Kidney glomerular epithelial cell (primary cell): ENCODE results near the gene ZDBF2.
"Not testable (repeated sequence)": the region's sequence is repeated elsewhere in the genome, so short reads cannot be mapped to it uniquely, and the experiment has no call there.

Source experiments
- DNase-seq: peaks from one replicate; lab custom pipeline; 2025; lab: John Stamatoyannopoulos, UW

Gene ZDBF2

DNA sequence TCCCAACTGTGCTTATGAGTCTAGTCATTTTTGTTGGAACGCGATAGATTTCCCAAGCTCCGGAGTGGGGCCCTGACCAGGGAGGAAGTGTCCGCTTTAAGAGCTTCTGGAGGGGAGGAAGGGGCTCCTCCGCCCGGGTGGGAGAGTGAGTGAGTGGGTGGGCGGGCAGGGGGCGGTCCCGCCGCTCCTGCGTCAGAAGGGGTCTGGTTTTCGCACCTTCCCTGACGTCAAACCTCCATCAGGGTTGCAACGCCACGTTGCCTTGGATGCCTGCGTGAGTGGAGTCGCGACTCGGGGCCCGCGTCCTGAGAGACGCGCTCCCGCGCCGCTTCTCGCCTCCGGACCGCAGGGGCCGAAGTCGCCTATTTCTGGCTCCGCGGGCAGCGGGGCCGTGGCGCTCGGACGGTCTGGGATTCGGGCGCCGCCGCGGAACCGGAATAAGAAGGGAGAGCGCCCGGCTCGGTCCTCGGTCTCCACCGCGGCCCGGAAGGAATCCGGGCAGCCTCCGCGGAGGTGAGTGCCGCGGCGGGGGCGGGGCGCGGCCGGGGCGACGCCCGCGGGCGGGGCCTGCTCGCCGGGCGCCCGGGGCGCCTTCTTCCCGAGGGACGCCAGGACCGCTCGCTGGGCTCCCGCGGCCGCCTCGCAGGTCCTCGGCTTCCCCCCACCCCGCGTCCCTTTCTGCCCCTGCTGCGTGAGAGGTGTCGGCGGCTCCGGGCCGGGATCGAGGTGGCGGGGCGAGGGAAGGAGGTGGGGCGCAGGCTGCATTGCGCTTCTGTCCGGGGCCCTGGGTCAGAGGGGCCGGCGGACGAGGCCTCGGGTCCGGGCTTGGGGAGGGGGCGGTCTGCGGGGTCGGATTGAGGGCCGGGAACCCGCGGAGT lies at the start of gene ZDBF2:
ZDBF2 (plus strand) TSS at position 230 of the 878 bp plus-strand sequence. CDS start 7,187 bp downstream, outside the sequence.
- peak; percentile 33 for DNase-seq

- DNase-seq = no peak
These were observed 48.8 kb upstream of the ZDBF2 start for GRCh38 chr2:206225435-206226232.

- not testable (repeated sequence) for DNase-seq
These were observed 45.8 kb upstream of the ZDBF2 start for GRCh38 chr2:206228636-206229035.

GRCh38 chr2:206229642-206230041 lies 44.8 kb upstream of the ZDBF2 start:
- no peak for DNase-seq

- no peak for DNase-seq
These were observed 44.3 kb upstream of the ZDBF2 start for GRCh38 chr2:206230060-206230762.

DNA sequence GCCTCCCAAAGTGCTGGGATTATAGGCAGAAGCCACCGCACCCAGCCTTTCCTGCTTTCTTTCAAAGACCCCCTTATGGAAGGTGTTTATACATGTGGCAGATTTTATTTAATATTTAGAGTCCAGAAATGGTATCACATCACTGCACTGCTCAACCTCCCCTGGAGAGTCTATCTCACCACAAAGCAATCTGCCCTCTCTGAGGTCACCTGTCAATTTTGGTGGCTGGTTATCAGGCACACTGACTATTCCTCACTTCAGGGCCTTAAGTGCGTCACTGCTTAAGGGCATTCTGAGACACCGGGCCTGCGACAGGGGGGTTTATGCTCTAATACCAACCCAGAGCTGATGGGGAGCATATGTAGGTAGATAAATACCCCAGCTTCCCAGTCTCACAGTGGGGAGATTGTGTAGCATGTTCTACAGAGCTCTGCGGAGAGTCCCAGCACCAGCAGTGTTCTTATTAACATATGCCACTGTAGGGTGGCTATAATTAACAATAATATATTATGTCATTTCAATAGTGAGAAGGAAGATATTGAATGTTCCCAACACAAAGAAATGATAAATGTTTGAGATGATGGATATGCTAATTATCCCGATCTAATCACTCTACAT lies 42.7 kb upstream of the ZDBF2 start:
- DNase-seq = no peak

GRCh38 chr2:206232287-206233035 lies 42.0 kb upstream of the ZDBF2 start:
- no peak for DNase-seq

GRCh38 chr2:206239157-206239556 lies 35.3 kb upstream of the ZDBF2 start:
- DNase-seq = no peak

GRCh38 chr2:206240327-206240726 lies 34.1 kb upstream of the ZDBF2 start:
- no peak for DNase-seq

GRCh38 chr2:206241736-206242135 lies 32.7 kb upstream of the ZDBF2 start:
- DNase-seq = no peak

DNA sequence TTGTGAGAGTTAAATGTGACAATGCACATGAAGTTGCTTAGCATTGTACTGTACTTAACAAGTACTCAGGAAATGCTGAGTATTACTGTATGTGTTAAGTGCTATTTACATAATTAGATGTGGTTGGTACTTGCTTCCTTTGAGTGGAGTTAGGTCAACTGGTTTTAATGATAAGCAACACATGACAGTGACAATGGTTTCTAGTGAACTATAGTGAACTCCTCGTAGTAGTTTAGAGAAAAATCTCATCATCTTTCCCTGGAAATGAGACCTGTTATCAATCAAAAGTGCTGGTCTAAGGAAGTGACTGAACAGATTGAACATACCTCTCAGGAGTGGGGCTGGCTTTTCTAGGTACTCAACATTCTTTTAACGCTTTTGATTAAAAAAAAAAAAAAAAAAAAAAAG lies 29.2 kb upstream of the ZDBF2 start:
- DNase-seq = no peak

GRCh38 chr2:206250041-206250897 lies 24.2 kb upstream of the ZDBF2 start:
- DNase-seq = no peak

DNA sequence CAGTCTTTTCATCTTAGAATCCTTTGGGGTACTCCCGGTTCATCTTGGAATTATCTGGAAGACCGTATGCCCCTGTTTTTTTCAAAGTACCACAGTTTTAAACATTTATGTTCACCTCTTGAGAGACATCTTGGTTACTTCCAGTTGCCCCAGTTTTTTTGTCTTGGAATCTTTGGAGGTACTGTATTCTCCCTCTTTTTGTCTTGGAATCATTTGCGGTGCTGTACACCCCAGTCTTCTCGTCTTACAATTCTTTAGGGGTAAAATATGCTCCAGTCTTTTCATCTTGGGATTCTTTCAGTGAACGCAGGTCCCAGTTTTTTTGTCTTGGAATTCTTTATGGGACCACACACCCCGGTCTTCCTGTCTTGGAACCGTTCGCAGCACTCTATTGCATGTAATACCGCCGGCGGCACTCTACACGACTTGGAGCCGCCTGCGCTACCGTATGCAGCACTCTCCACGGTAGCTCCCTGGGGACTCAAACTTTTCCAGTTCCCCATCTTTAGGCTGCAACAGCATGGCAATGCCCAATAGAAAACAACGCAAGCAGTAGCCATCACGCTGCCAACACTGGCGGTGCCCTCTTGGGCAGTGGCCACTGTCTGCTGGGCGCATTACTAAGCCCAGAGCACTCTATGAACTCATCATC lies 21.2 kb upstream of the ZDBF2 start:
- no peak for DNase-seq

DNA sequence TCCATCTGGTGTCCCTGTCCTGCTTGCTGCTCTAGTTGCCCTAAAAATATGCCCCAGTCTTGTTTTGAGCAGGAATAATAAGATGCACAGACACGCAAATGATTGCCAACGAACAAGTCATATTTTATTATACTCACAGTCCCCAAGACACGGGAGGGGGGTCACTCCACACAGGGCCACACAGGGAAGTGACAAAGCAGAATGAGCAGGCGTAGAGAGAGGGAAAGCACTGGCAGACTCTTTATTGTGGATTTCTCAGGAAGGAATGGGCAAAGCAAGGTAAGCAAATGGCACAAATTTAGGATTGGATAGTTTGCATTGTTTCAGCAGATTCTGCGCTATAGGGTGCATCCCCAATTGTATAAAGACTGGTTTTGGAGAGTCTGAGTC lies 20.7 kb upstream of the ZDBF2 start:
- no peak for DNase-seq

DNA sequence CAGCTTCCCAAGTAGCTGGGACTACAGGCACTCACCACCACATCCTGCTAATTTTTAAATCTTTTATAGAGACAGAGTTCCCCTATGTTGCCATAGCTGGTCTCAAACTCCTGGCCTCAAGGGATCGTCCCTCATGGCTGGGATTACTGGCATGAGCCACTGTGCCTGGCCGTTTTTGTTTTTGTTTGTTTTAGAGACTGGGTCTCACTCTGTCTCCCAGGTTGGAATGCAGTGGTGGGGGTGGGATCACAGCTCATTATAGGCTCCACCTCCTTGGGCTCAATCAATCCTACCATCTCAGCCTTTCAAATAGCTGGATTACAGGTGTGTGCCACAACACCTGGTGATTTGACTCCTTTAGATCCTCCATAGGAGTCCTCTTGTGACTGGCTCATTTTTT lies 19.5 kb upstream of the ZDBF2 start:
- DNase-seq = no peak

DNA sequence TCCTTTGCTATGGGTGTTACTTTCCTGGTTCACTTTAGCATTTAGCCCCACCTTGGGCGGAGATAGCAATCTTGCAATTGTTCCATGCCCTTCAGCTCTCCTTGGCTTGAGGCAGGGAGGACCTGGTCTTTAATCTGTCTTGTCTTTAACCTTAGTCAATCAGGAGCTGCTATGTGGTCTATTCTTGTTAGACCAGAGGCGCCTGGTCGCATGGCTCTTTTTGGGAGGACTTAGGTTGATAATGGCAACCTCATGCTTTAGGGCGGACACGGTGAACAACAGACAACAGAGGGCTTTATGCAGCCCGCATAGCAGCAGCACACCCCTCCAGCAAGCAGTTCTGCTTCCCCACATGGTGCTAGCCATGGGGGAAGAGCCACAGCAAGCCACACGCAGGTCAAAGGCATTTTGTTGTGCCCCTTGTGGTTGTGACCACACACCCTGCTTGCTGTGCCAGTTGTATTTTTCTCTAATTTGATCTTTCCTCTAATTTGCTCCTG lies 17.7 kb upstream of the ZDBF2 start:
- DNase-seq = no peak

DNA sequence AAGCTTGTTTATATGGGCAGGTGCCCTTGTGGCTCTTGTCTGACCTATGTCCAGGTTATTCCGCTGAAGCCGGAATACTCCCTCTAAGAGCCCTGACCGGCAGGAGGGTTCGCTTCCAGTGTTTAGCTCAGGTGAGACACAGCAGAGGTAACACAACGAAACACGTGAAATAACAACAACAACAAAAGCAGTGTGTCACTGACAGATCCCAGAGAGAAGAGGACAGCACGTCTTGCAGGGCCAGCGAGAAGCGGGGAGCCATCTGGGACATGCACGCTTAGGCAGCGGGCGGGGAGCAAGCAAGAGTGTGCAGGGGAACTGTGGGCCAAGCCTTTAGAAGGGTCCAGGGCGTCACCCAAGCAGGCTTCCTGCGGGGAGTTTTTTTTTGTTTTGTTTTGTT lies 17.1 kb upstream of the ZDBF2 start:
- no peak for DNase-seq

DNA sequence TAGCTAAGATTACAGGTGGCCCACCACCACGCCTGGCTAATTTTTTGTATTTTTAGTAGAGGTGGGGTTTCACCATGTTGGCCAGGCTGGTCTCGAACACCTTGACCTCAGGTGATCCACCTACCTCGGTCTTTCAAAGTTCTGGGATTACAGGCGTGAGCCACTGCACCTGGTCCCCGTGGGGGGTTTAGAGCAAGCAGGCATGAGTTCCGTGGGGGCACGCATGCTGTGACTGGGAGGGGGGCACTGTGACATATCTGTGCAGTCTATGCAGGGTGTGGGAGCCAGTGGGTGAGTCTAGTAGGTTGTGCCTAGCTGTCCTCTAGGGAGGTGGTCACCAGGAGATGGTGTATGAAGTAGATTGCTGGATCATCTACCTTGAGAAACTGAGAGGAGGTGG lies 16.6 kb upstream of the ZDBF2 start:
- DNase-seq = no peak

- not testable (repeated sequence) for DNase-seq
These were observed 15.8 kb upstream of the ZDBF2 start for GRCh38 chr2:206258615-206259014.
